ENCODE results near the gene GAN.
"Not testable (repeated sequence)": the region's sequence is repeated elsewhere in the genome, so short reads cannot be mapped to it uniquely, and the experiment has no call there.

Gene GAN

DNA sequence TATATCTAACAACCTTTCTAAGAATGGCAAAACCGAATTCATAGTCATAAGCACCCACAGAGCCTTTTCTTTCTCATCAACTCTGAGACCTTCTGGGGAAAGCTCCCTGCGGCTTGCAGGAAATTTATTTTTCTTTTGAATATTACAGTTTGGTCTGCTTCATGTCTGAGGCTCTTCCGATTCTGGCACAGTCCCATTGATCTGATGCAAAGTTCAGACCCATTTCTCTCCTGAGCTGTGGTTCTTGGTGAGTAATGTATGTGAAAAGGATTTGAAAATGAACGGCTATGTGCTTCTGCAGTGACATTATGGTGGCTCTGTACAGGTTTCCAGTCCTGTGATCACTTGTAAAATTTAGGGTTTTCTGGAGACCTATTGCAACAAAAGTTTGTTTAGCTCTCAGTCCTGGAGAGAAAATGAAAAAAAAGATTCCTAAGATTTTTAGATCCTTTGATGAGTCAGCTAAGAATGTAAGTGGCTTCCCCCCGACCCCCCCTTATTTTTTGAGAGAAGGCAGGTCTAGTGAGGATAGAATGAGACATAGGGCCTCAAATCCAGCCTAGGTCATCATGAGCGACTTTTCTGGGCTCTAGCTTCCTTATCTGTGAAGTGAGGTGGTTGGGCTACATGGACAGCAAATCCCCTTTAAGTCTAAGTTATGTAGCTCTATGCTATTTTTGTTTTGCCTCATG is 4.6 kb downstream of the GAN start:
- H3K4me3 ChIP-seq (ENCODE audit: low read length): no peak overlapping the region
- TF ChIP-seq ZNF274 (IDR thresholded peaks at IDR 0.05; ENCODE audit: low read depth, low read length): no peak

DNA sequence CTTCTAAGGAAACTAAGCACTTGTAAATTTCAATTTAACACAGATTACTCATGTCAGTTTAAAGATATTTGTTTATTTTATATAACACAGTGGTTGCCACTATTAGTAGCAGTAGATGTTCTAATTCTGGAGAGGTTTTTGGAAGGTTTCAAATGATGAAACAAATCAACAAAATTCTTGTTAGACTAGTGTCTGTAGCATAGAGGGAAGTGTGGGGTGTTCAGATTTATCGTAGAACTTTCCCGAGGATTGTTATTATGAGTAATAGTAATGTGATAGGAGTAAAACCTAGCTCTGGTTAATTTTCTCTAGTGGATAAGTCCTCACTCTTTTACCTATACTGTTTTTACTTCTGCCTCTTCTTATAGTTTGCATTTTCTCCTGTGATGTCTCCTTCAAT is 6.3 kb downstream of the GAN start:
- TF ChIP-seq ZNF274 (IDR thresholded peaks at IDR 0.05; ENCODE audit: low read depth, low read length): no peak
- H3K4me3 ChIP-seq (ENCODE audit: low read length): no peak overlapping the region

DNA sequence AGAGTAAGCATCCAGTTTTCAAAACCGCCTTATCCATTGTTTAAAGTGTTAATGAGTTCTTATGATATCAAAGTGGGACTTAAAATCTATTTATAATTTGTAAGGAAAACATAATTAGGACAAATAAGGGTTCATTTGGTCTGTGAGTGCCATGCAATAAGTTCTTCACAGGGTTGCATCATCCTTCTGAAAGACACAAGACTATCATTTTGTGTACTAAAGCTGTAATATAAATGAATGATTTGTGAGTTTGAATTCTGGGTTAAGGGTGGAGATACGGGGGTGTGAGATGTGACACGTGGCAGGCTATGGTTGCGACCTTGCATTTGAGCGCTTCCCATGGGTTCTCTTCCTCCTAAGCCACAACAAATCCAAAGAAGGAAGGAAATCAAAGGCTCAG is 6.8 kb downstream of the GAN start:
- H3K4me3 ChIP-seq (ENCODE audit: low read length): no peak overlapping the region
- TF ChIP-seq ZNF274 (IDR thresholded peaks at IDR 0.05; ENCODE audit: low read depth, low read length): no peak

DNA sequence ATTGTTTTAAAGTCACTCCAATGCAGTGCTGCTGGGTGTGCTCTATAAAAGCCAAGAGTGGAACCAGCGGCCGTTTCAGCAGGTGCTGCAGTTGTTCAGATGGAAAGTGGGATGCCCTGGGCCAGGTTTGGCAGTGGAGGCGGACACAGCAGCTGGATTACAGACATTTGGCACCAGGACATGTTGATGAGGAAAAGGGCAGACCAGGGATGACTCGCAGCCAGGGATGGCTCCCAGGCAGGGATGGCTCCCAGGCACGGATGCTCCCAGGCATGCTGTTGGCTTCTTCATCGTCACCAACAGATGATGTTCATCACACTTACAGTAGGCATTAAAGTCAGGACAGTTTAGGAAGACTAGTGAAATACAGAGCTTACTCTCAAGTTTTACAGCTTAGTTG is 10.0 kb downstream of the GAN start:
- no peak for TF ChIP-seq ZNF274 (IDR thresholded peaks at IDR 0.05; ENCODE audit: low read depth, low read length)
- H3K4me3 ChIP-seq (ENCODE audit: low read length): no peak overlapping the region

DNA sequence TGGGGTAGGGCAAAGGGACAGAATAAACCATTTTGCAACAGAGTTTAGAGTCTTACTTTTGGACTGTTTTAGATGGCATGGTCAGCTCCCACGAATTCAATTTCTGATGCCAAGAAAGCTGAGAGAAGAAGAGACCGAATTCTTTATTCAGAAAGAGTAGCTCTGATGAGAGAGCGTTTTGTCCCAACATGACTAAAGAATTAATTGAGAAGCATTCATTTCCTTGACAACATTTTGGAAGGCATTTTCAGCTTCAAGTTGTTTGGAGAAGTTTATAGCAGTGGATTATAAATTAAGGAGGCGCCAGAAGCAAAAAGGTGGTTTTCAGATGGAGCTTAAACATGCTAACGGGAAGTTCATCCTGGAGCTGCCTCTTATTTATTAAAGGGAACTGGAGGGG is 12.2 kb downstream of the GAN start:
- no peak for TF ChIP-seq ZNF274 (IDR thresholded peaks at IDR 0.05; ENCODE audit: low read depth, low read length)
- no peak overlapping the region for H3K4me3 ChIP-seq (ENCODE audit: low read length)

DNA sequence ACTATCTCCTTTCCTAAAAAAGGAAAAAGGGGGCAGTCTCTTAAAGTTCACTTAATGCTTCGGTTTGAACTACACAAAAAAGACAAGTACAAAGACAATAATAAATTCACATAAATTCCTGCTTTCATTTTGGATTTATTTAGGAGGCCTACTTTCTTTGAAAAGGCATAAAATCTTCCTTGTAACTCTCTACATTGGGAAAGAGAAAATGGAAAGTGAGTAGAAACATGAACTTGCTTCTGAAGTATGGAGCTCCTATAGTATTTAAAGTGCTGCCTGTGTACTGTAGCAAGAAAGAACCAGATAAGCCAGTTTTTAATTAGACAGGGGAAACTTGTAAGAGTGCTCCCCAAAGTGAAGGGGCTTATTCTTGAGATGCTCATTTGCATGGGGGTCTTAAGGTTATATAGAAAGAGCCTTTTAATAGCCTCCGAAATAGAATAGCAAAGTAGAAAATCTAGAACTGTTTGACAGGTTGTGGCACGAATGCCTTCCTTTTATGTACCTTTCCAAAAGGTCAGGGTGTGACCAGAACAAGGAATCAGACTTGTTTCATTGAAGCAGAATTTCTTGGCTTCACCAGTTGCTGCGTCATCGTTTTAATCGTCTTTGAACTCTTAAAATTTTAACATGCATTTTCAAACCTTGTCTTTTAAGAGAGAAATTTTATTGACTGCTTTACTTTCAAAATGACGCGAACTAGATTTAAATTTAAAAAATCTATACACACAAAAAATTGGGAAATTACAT is 12.9 kb downstream of the GAN start:
- no peak overlapping the region for H3K4me3 ChIP-seq (ENCODE audit: low read length)
- TF ChIP-seq ZNF274 (IDR thresholded peaks at IDR 0.05; ENCODE audit: low read depth, low read length): no peak

DNA sequence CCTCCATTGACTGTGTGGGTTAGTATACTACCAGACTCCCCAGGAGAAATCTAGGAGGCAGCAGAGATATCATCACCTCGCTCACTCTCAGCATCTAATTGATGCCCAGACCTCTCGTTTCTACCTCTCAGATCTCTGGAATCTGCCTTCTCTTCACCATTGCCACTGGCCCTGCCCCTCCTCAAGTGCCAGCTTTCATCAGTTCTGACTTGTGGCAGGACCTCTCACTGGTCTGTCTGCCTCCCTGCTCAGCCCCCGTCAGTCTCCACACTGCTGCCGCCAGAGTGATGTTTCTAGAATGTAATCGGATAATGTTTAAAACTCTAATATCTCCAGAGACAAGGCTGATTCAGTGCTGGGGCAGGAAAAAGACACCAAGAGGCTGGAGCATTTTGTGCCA is 15.2 kb downstream of the GAN start:
- no peak for TF ChIP-seq ZNF274 (IDR thresholded peaks at IDR 0.05; ENCODE audit: low read depth, low read length)

DNA sequence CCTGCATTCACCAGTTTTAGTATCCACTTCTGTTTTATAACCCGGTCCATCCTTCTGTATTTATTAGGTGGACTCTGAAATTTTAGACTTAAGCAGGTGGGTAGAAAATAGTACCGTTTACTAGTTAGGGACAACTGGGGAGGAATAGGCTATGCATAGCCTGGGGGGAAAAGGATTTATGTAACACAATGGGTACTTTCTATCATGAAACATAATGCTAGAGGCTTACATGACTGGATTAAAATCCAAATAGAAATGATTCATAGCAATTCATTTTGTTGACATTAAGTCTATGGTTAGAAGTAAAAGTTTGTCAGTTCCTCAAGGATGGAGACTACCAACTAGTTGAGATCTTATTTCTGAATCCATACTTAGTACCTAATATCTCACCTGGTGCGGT is 18.6 kb downstream of the GAN start:
- no peak for TF ChIP-seq ZNF274 (IDR thresholded peaks at IDR 0.05; ENCODE audit: low read depth, low read length)
- H3K4me3 ChIP-seq (ENCODE audit: low read length): no peak overlapping the region

More for the DNA sequence above, 15.2 kb downstream of the GAN start:
- H3K4me3 ChIP-seq (ENCODE audit: low read length): no peak overlapping the region

DNA sequence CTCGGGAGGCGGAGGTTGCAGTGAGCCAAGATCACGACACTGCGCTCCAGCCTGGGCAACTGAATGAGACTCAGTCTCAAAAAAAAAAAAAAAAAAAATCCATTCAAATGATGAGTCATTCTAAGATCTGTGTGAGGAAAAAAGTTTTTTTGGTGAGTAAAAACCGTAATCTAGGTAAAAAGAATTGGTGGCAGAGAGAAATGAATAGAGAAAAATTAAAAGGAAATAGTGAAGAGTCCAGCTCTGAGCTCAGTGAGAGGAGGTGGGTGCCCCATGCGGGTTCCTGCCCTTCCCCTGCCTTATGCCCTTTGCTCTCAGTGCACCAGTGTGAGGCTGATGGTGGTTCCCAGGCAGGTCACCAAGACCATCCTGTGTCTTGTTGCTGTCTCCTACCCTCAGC is 20.9 kb downstream of the GAN start:
- H3K4me3 ChIP-seq (ENCODE audit: low read length): no peak overlapping the region
- no peak for TF ChIP-seq ZNF274 (IDR thresholded peaks at IDR 0.05; ENCODE audit: low read depth, low read length)

DNA sequence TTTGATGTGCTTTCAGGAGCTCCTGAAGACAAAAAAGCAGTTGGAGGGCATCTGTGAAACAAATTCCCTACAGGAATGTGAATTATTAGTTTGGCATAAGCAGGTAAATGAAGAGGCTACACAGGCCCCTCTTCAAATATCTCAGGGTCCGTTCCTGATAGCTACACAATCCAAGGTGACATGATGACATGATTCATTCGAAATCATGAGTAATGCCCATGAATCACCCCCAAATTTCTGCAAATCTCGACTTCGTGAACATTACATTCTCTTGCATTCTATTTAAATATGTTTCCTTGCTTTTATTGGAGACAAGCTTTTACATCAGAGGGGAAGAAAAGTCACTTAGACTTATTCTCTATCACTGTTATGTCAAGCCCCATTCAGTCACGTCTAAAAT is 22.3 kb downstream of the GAN start:
- no peak for TF ChIP-seq ZNF274 (IDR thresholded peaks at IDR 0.05; ENCODE audit: low read depth, low read length)
- no peak overlapping the region for H3K4me3 ChIP-seq (ENCODE audit: low read length)

DNA sequence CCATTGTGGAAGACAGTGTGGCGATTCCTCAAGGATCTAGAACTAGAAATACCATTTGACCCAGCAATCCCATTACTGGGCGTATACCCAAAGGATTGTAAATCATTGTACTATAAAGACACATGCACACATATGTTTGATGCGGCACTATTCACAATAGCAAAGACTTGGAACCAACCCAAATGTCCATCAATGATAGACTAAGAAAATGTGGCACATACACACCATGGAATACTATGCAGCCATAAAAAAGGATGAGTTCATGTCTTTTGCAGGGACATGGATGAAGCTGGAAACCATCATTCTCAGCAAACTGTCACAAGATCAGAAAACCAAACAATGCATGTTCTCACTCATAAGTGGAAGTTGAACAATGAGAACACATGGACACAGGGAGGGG is 30.4 kb downstream of the GAN start:
- not testable (repeated sequence) for H3K4me3 ChIP-seq (ENCODE audit: low read length)

DNA sequence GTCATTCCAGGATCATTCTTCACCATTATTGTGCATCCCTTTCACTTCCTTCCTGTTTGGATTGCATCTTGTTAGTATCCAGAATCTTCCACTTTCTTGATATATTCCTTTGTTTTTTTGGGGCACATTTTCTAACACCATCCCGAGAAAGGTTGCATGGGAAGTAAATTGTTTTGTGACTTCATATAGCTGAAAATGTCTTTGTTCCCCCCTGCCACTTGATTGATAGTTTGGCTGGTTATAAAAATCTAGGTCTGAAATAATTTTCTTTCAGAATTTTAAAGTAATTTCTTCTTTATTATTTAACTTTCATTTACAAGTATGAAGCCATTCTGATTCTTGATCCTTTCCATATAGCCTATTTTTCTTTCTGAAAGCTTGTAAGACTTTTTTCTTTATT is 32.7 kb downstream of the GAN start:
- no peak overlapping the region for H3K4me3 ChIP-seq (ENCODE audit: low read length)
- TF ChIP-seq ZNF274 (IDR thresholded peaks at IDR 0.05; ENCODE audit: low read depth, low read length): no peak

DNA sequence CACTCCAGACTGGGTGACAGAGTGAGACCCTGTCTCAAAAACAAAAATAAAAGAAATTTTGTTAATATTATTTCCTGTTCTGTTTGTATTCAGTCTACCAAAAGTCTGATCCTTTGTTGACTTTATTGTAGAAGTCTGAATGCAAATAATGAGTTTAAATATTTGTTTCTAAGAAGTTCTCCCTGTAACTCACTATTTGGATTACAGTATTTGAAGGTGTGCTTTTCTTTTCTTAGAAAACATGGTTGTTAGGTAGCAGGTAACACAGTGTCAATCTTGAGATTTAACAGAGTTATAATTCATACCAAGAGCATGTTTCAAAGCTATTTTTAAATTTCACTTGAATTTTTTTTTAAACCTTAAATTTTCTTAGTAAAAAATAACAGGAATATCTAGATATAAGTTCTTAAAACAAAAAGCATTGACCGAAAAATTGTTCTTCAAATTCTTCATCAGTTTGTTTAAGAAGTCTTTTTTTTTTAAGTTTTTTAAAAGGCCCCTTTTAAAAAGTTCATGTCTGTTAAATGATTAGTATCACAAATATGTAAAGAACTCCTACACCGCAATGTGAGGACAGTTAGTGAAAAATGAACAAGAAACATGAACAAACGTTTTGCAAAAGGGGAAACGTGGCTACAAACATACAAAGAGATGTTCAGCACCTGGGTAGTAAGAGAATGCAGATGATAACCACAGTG is 35.0 kb downstream of the GAN start:
- no peak overlapping the region for H3K4me3 ChIP-seq (ENCODE audit: low read length)
- no peak for TF ChIP-seq ZNF274 (IDR thresholded peaks at IDR 0.05; ENCODE audit: low read depth, low read length)

DNA sequence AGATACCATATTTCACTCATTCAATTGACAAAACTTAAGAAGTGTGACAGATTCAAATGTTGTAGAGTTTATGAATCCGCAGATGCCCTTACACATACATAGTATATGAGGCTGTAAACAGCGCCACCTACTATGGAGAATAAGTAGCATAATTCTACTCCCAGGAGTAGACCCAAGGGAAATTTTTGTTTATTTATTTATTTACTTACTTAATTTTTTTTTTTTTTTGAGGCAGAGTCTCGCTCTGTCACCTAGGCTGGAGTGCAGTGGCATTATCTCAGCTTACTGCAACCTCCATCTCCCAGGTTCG is 35.5 kb downstream of the GAN start:
- H3K4me3 ChIP-seq (ENCODE audit: low read length): no peak overlapping the region
- TF ChIP-seq ZNF274 (IDR thresholded peaks at IDR 0.05; ENCODE audit: low read depth, low read length): no peak

DNA sequence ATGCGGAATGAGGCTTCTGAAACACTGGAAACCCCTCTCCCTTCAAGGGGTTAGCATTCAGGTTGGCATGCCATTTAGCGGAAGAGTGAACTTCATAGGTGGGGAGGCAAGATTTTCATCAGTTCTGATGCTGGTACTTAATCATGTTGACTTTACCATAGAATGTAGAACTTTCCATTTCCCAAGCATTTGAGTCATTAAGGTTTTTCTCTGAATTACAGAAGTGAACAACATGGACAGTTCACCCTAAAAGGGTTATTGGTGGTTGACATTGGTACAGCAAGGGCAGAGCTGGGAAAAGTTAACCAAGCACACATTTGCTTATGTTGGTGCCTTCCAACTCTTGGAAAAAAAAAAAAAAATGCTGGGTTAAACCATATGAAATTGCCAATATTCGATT is 39.1 kb downstream of the GAN start:
- no peak for TF ChIP-seq ZNF274 (IDR thresholded peaks at IDR 0.05; ENCODE audit: low read depth, low read length)
- H3K4me3 ChIP-seq (ENCODE audit: low read length): no peak overlapping the region

All from GM08714 (cell line).